Hematopoietic multipotent progenitor cell treated with erythropoietin and hydrocortisone succinate and interleukin-3 and kit ligand, for 4 days (in vitro differentiated cells): Measurements from ENCODE around the gene SOX3.

ENCODE experiments used
- DNase-seq: peaks from one replicate; pipeline ENCODE4 v3.0.0-alpha.2; 2015

The SOX3 gene

GRCh38 chrX:140492066-140492994 lies 12.5 kb downstream of the SOX3 start:
- DNase-seq: no peak

GRCh38 chrX:140480765-140481164 lies 24.1 kb downstream of the SOX3 start:
- no peak for DNase-seq

- DNase-seq: no peak
Measured at GRCh38 chrX:140477987-140478386, 26.9 kb downstream of the SOX3 start.

GRCh38 chrX:140475025-140475424 lies 29.8 kb downstream of the SOX3 start:
- no peak for DNase-seq

GRCh38 chrX:140467211-140467610 lies 37.7 kb downstream of the SOX3 start:
- DNase-seq: no peak
